Thymus (tissue), 11 donors: ENCODE results near the gene HMBS. TPM values are rescaled to one million over a fixed set of nuclear protein-coding genes. Genes with fewer than 3 reads are reported as not detected.

ENCODE experiments used
- DNase-seq, 9 donors: peaks; one replicate each; pipeline ENCODE4 v3.0.0-alpha.2; 2013; ENCODE audit warnings: low spot score in 9 of 9, low read depth in 6 of 9, missing footprints in 1 of 9
- H3K27ac ChIP-seq, 2 donors: one replicate each; pipeline ENCODE4 v1.5.1; 2013; ENCODE audit warnings: control low read depth in 1 of 2, low read depth in 1 of 2, low read length in 1 of 2, mild to moderate bottlenecking in 1 of 2, moderate library complexity in 1 of 2
- H3K27me3 ChIP-seq, 2 donors: one replicate each; pipeline ENCODE4 v1.5.1; 2013; ENCODE audit warnings: low read length in 1 of 2; ENCODE audit not compliant: control insufficient read depth in 2 of 2, insufficient read depth in 1 of 2
- H3K36me3 ChIP-seq, 2 donors: one replicate each; pipeline ENCODE4 v1.5.1; 2013; ENCODE audit warnings: low read length in 1 of 2, mild to moderate bottlenecking in 1 of 2, moderate library complexity in 1 of 2; ENCODE audit not compliant: control insufficient read depth in 2 of 2, insufficient read depth in 2 of 2
- H3K4me1 ChIP-seq, 2 donors: one replicate each; pipeline ENCODE4 v1.5.1; 2013; ENCODE audit warnings: low read length in 2 of 2; ENCODE audit not compliant: control insufficient read depth in 2 of 2, insufficient read depth in 2 of 2
- H3K4me3 ChIP-seq, 2 donors: one replicate each; pipeline ENCODE4 v1.5.1; 2013; ENCODE audit warnings: low read length in 2 of 2, control low read depth in 1 of 2, mild to moderate bottlenecking in 1 of 2
- H3K9me3 ChIP-seq, 2 donors: one replicate each; pipeline ENCODE4 v1.5.1; 2013; ENCODE audit warnings: low read length in 1 of 2, mild to moderate bottlenecking in 1 of 2; ENCODE audit not compliant: control insufficient read depth in 2 of 2, insufficient read depth in 1 of 2
- WGBS: extraction: QIAGEN DNeasy Blood & Tissue Kit; methylation state at CpG from one replicate; pipeline ENCODE4 v1.1.7; 2013; 5-methylcytosine and 5-hydroxymethylcytosine counted together
- polyA plus RNA-seq: library from polyadenylated mRNA; stranded (reverse); fragments of 200-250 nt; gene quantifications from one replicate; pipeline ENCODE4 v1.2.3, GENCODE V29; 2013
- total RNA-seq: library from RNA; stranded (reverse); fragments of 120-200 nt; gene quantifications from one replicate; pipeline ENCODE4 v1.2.4, GENCODE V29; 2013
- donor health status: healthy.

Gene HMBS
- total and polyA plus RNA-seq, 2 donors: 5.4 to 15.5 TPM

GRCh38 chr11:119103793-119104192, 19.1 kb downstream of the HMBS start:
- WGBS: 81% methylated on average over 4 of the region's 4 CpGs
- Histone ChIP-seq H3K9me3 (no peaks in the 10 kb centered on the region), H3K36me3 (no peaks in the 10 kb centered on the region), H3K27ac (no peak overlapping the region), H3K4me1 (peaks cover 18 to 46% of the 10 kb centered on the region in 2 donors), H3K4me3 (no peak overlapping the region), H3K27me3 (no peaks in the 10 kb centered on the region)
- peak in 1 of 9 donors; percentile 53 for DNase-seq

- peak within 1 kb of the TSS; percentile 83 to 84 for H3K27ac ChIP-seq
- H3K36me3 ChIP-seq: peaks cover 16 to 19% of the 10 kb centered on the region in 2 donors
- DNase-seq: peak in 8 of 9 donors; percentile 65 to 95 (median 84)
- H3K27me3 ChIP-seq: no peaks in the 10 kb centered on the region
- peaks cover 21 to 42% of the 10 kb centered on the region in 2 donors for H3K4me1 ChIP-seq
- WGBS: 3% methylated on average over 49 of the region's 49 CpGs
- peak within 1 kb of the TSS; percentile 71 to 89 for H3K4me3 ChIP-seq
- no peaks in the 10 kb centered on the region for H3K9me3 ChIP-seq
Measured at GRCh38 chr11:119106564-119107537, 22.2 kb downstream of the HMBS start, which contains the start of gene C2CD2L. C2CD2L (plus strand) TSS chr11:119107344; CDS start chr11:119107742, 398 bp downstream.

GRCh38 chr11:119107538-119108145, 23.0 kb downstream of the HMBS start:
- Histone ChIP-seq H3K27me3 (no peaks in the 10 kb centered on the region), H3K4me3 (peak overlapping the region; percentile 71 to 89), H3K9me3 (no peaks in the 10 kb centered on the region), H3K27ac (peak overlapping the region; percentile 59 to 71), H3K4me1 (peaks cover 21 to 38% of the 10 kb centered on the region in 2 donors), H3K36me3 (peaks cover 23 to 26% of the 10 kb centered on the region in 2 donors)
- DNase-seq: peak in 1 of 9 donors; percentile 43
- WGBS: under 1% methylated on average over 65 of the region's 65 CpGs

- Histone ChIP-seq H3K9me3 (no peaks in the 10 kb centered on the region), H3K36me3 (peaks cover 30 to 33% of the 10 kb centered on the region in 2 donors), H3K27me3 (no peaks in the 10 kb centered on the region), H3K4me3 (peak overlapping the region; percentile 71 to 89), H3K4me1 (peaks cover 21 to 31% of the 10 kb centered on the region in 2 donors), H3K27ac (peak overlapping the region; percentile 46 to 59)
- DNase-seq: peak in 3 of 9 donors; percentile 43 to 65 (median 50)
- WGBS: 21% methylated on average over 8 of the region's 8 CpGs
Measured at GRCh38 chr11:119108146-119108856, 23.6 kb downstream of the HMBS start.

GRCh38 chr11:119108857-119109221, 24.2 kb downstream of the HMBS start:
- Histone ChIP-seq H3K36me3 (peaks cover 35 to 38% of the 10 kb centered on the region in 2 donors), H3K4me1 (peaks cover 21 to 31% of the 10 kb centered on the region in 2 donors), H3K9me3 (no peaks in the 10 kb centered on the region), H3K27me3 (no peaks in the 10 kb centered on the region), H3K4me3 (peak overlapping the region; percentile 71 to 89), H3K27ac (no peak overlapping the region)
- WGBS: 98% methylated on average over 2 of the region's 2 CpGs
- DNase-seq: no peak

GRCh38 chr11:119109843-119110242, 25.2 kb downstream of the HMBS start:
- Histone ChIP-seq H3K36me3 (peaks cover 41 to 45% of the 10 kb centered on the region in 2 donors), H3K4me3 (no peak overlapping the region), H3K27ac (no peak overlapping the region), H3K9me3 (no peaks in the 10 kb centered on the region), H3K4me1 (peaks cover 24 to 39% of the 10 kb centered on the region in 2 donors), H3K27me3 (no peaks in the 10 kb centered on the region)
- WGBS: 96% methylated on average over 3 of the region's 3 CpGs
- DNase-seq: no peak

GRCh38 chr11:119110439-119110838, 25.8 kb downstream of the HMBS start:
- Histone ChIP-seq H3K4me1 (peaks cover 27 to 45% of the 10 kb centered on the region in 2 donors), H3K27ac (no peak overlapping the region), H3K9me3 (no peaks in the 10 kb centered on the region), H3K36me3 (peaks cover 41 to 45% of the 10 kb centered on the region in 2 donors), H3K27me3 (no peaks in the 10 kb centered on the region), H3K4me3 (no peak overlapping the region)
- WGBS: 96% methylated on average over 10 of the region's 10 CpGs
- no peak for DNase-seq

GRCh38 chr11:119111361-119111925, 26.8 kb downstream of the HMBS start:
- Histone ChIP-seq H3K9me3 (no peaks in the 10 kb centered on the region), H3K36me3 (peaks cover 47 to 51% of the 10 kb centered on the region in 2 donors), H3K27ac (no peak overlapping the region), H3K4me1 (peaks cover 31 to 49% of the 10 kb centered on the region in 2 donors), H3K4me3 (no peak overlapping the region), H3K27me3 (no peaks in the 10 kb centered on the region)
- no peak for DNase-seq
- WGBS: 97% methylated on average over 11 of the region's 11 CpGs
